ENCODE data around the gene PRODH2. TPM values are rescaled to one million over a fixed set of nuclear protein-coding genes. Genes with fewer than 3 reads are reported as not detected.

Gene PRODH2
- total RNA-seq, 1 donor from 2014 or later = not detected

DNA sequence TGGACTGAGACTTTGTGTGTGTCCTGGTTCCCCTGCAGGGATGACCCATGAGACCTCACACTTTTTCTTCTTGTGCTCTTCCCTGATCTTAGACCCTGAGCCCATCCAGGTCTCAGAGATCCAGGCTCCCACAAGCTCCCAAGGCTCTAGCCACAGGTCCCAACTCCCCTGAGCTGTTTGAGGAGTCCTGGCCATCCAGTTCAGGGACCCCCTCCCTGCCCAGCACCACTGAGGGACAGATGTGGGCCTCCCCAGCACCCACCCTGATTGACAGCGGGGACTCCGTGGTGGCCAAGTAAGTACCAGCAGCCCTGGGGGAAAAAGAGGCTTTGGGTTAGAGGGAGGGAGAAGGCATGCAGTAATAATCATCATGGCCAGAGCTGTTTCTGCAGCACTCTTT, 52.9 kb downstream of the PRODH2 start:
- no peak for DNase-seq (ENCODE audit: low read depth)

DNA sequence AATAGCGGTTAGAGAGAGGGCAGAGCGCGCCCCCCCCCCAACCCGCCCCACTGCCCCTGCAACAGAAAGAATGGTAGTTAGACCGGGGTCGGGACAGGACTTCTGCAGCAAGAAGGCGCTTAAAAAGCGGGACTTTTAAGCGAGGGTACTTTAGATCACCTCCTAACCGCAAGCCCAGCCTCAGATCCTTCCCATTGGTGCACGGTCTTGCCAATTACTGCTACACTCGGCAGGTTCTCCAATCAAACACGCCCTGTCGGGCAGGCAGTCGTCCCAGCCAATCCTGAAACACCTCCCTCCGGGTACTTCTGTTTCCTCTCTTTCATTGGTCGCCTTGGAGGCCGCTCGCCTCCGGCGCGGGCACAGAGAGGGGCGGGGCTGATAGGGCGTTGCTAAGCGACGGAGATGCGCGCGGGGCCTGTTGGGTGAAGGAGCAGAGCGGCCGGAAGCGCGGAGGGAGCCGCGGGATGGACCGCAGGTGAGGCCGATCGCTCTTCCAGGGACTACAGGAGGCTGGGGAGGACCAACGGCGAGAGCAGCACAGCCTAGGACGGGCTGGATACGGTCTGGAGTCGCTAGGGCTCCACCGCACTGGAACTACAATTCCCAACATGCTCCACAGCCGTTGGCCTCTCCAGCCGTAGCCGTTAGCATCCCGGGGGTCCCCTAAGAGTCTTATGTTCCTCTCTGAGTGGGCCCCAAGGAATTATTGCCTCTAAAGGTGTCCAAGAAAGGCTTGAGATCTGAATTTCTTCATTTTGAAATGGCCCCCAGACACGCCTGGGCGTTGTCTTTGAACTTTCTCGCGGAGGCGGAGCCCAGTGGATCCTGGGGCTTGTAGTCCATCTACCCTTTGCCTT, 54.7 kb downstream of the PRODH2 start, which contains the start of gene PROSER3:
Gene PROSER3, plus strand, starts transcription at position 428 of the 860 bp plus-strand sequence. Its CDS starts 40 bp downstream, at position 468.
- peak; percentile 100 for DNase-seq (ENCODE audit: low read depth)

DNA sequence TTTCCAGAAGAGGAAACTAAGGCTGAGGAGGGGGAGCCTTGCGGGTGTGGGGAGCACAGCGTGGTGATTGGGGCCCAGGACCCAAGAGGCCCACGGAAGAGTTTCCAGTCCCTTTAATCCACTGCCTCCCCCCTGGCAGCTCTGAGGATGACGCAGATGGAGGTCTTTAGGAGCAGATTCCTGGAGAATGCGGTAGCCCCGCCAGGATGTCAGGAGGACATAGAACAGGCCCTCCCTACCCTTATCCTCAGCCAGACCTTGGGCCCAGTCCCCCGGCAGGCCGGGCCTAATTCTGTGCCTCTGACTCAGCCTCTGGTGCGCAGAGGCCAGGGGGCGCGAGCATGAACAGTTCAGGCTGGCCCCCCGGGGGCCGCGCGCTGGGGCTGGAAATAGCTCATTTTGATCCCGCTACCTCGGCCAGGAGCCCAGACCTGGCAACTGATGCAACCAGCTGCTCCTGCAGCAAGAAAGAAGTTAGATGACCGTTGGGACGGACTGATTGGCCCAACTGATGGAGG, 55.4 kb downstream of the PRODH2 start:
- peak; percentile 91 for DNase-seq (ENCODE audit: low read depth)

DNA sequence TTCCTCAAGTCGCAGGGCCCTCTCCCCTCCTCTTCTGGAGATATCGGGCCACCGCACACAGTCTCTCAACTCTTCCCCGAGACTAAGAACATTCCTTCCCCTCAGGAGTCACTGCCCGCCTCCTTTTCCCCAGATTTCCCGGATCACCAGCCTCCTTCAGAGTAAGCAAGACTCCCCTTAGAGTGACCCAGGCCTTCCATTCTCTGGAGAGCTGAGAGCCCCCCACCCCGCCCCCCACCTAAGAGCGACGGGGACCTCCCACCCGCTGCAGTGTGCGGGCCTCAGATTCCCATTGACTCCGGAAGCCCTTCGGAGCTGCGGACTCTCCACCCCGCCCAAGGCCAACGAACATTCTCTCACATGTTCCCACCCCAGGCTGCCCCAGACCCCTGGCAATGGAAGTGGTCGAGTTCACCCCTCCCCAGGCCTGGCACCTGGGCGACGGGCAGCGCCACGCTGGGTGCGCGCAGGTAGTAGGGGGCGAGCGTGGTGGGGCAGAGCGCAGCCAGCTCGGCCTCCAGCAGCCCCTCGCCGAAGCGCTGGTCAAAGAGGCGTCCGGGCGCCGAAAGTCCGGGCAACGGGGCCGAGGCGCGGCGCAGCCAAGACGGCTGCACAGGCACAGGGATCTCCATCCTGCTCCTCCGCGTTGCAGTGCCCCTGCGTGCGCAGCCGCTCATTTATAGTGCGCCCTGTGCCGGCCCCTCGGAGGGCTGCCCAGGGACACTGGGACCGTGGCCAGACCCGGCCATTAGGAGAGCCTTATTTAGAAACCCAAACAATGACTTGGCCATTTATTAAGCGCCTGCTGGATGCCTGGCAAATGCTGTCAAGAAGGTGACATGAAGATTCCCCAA, 56.0 kb downstream of the PRODH2 start, which contains the start of gene HSPB6:
Gene HSPB6, minus strand, starts transcription at position 653 of the 854 bp plus-strand sequence. Its CDS starts 21 bp downstream, at position 632.
- no peak for DNase-seq (ENCODE audit: low read depth)

DNA sequence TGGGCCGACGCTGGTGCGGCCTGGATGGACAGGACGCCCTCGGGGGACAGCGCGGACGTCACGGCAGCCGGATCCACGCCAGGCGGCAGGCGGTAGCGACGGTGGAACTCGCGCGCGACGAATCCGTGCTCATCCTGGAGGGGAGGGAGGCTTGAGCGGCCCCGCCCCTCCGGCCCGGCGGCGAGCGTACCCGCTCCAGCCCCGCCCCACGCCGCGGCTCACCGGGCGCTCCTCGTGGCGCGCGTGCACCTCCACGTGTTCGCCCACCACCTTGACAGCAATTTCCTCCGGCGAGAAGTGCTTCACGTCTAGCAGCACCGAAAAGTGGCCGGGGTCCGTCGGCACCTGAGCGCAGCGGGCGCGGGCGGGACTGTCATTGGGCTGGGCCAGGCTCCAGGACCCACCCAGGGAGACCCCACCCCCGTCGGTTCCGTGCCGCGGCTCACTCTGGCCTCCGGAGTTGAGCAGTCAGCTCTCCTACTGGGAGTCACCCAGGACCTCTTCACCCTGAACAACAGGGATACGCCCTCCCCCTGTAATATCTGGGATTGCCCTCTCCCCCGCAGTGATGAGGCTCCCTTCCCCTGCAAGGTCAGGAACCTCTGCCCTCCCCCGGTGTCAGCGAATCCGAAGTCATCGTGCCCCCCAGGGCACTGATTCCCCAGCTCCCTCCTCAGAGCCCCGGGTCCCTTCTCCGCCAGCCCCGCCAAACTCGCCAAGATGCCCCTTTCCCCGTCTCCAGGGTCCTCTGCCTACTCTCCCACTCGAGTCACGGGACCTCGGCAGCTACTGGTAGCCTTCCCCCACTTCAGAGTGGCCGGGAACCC, 56.9 kb downstream of the PRODH2 start:
- DNase-seq (ENCODE audit: low read depth) = no peak

DNA sequence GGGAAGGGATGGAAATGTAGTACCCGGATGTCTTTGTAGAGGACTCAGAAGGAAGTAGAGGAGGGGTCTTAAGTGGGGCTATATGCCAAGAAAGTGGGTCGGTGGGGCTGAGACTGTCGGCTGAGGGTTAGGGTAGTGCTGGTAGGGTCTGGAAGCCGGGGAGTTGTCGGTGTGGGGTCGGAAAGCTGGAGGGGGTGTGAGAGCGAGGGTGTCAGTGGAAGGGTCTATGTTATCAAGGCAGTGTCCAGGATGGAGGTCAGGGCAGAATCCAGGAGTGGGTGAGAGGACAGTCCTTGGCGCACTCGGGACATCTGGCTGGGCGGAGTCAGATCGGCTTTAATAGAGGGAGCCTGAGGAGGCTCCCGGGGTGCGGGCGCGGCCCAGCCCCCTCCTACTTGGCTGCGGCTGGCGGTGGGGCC, 57.5 kb downstream of the PRODH2 start:
- no peak for DNase-seq (ENCODE audit: low read depth)

DNA sequence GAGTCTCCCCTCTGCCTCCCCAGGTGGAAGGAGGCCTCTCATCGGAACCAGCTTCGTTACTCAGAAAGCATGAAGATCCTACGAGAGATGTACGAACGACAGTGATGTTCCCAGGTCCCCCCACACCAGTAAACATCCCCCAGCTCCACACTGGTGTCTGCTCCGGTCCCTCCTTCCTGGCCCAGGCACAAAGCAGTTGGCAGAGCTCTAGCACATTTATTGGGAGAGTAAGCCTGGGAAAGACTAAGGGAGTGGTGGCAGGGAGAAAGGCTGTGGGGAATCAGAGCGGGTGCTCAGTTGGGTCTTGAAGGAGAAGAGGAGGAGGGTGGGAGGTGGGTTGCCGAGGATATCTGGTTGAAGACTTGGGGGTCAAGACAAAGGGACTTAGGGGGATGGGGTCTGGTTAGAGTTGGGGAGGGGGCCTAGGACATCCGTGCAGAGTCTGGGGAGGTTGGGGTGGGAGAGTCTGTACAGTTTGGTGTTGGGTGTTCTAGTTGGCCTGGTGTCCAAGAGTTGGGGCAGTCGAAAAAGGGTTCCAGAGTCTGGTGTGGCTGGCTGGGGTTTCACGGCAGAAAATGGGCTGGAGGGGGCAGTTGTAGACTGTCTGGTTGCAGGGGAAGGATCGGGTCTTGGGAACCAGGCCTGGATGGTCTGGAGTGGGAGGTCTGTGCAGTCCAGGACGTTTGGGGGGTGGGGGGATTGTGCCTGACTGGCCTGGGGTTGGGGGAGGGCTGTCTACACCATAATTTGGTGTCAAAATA, 58.1 kb downstream of the PRODH2 start:
- DNase-seq (ENCODE audit: low read depth) = no peak

DNA sequence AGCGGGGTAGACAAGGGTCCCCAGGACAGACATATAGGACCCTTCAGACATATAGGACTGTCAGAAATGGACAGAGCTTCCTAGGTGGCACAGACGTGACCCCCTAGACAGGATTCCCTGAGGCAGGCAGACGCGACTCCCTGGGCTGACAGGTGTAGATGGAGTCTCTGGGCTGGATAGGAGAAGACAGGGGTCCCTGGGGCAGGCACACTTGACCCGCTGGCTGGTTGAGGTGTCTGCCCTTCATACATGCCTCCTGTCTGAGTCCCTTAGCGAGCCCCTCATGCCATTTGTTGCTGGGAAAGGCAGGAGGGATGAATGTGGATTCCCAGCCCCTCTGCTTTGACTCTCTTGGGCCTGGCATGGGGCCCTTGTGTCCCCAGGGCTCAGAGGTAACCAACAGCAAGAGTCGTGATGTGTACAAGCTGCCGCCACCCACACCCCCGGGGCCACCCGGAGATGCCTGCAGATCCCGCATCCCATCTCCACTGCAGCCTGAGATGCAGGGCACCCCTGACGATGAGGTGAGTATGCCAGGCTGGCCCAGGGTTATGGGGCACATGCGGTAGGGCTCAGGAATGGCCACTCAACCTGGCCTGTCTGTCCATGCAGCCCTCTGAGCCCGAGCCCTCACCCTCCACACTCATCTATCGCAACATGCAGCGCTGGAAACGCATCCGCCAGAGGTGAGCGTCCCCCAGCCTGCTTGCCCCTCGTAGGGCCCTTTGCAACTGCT, 58.8 kb downstream of the PRODH2 start:
- DNase-seq (ENCODE audit: low read depth) = no peak

DNA sequence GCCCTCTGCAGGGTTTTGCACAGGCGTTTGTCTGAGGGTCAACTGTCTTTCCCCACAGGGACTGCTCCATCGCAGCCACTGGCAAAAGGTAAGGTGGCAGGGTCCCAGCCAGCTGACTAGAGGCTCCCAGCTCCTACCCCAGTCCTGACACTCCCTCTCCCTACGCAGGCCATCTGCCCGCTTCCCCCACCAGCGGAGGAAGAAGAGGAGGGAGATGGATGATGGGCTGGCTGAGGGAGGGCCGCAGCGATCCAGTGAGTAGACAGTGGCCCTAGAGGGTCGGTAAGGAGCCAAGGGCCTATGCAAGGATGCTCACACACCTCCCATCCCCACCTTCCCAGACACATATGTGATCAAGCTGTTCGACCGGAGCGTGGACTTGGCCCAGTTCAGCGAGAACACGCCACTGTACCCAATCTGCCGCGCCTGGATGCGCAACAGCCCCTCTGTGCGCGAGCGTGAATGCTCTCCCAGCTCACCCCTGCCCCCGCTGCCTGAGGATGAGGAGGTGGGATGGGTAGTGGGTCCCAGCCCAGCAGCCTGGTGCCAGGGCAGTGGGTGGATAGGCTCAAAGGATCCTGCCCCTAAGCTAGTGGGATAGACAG, 59.8 kb downstream of the PRODH2 start:
- no peak for DNase-seq (ENCODE audit: low read depth)

DNA sequence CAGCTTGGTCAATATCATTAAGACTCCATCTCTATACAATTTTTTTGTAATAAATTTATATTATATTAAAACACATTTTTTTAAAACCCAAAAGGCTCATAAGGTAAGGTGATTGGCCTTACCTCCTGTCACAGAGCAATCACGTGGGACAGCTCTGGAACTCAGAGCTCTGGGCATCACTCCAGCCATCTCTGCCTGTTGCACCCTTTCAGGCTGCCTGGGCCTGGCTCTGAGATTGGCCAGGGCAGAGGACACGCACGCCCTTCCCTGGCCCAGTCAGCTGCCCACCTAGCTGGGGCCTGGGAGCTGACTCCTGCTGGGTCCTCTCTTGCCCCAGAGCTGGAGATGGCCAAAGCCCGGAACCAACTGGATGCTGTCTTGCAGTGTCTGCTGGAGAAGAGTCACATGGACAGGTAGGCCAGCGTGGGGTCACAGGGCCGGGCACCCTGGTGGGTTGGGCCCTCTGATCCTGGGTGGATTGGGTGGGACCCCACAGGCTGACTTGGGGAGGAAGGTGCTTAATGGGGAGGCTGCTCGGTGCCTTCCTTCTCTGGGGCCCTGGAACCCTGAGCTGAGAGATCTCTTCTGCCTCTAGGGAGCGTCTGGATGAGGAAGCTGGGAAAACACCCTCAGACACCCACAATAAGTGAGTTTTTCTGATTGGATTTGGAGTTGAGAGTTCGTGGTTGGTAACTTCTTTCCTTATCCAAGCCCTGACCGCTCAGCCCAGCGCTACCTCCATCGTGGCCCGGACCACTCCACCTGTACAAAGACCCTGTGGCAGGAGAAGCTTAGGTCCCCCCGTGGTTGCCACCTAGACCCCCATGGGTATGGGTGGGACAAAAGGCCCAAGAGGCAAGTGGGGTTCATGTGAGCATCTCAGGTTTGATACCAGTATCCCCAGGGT, 60.6 kb downstream of the PRODH2 start:
- no peak for DNase-seq (ENCODE audit: low read depth)

DNA sequence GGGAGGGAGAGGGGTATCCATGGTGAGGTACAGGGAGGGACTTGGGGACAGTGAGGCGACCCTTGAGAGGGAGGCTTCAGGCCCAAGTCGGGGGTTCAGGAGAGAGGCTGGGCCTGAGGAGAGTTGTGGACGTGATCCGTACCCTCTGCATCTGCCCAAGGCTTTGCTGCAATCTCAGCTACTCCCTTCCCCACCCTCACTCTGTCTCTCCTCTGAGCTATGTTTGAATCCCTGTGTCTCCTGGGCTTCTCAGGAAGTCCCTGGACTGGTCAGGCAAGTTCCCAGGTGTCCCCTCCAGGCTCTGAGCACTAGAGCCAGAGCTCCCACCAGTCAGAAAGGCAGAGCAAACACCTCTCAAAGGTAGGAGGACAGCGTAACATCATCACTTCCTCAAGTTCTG, 62.5 kb downstream of the PRODH2 start:
- DNase-seq (ENCODE audit: low read depth) = no peak

Other genes starting within 250 kb of the PRODH2 start
- not detected in 2 replicates for gene ATP4A, start 249.2 kb downstream of the PRODH2 start, total RNA-seq
- gene PMIS2, start 226.7 kb downstream of the PRODH2 start, total RNA-seq = not detected in 2 replicates
- 4.8 and 6.5 TPM in 2 replicates for gene HAUS5, start 200.1 kb downstream of the PRODH2 start, total RNA-seq
- 68.9 and 72.6 TPM in 2 replicates for gene RBM42, start 183.8 kb downstream of the PRODH2 start, total RNA-seq
- gene ETV2, start 171.1 kb downstream of the PRODH2 start, total RNA-seq = not detected in 2 replicates
- 513 and 547 TPM in 2 replicates for gene COX6B1, start 164.5 kb downstream of the PRODH2 start, total RNA-seq
- not detected in 2 replicates for gene UPK1A, start 146.3 kb downstream of the PRODH2 start, total RNA-seq
- gene ZBTB32, start 108.3 kb downstream of the PRODH2 start, total RNA-seq = 0.11 TPM in 1 of 2 replicates, not detected in the other
- 11.1 and 11.2 TPM in 2 replicates for gene KMT2B, start 94.8 kb downstream of the PRODH2 start, total RNA-seq
- 1.8 and 4.8 TPM in 2 replicates for gene IGFLR1, start 70.4 kb downstream of the PRODH2 start, total RNA-seq
- 9.7 and 12.0 TPM in 2 replicates for gene U2AF1L4, start 67.4 kb downstream of the PRODH2 start, total RNA-seq
- 32.5 and 32.8 TPM in 2 replicates for gene PSENEN, start 67.2 kb downstream of the PRODH2 start, total RNA-seq
- 10.6 and 18.1 TPM in 2 replicates for gene LIN37, start 64.3 kb downstream of the PRODH2 start, total RNA-seq
- 0.21 and 0.37 TPM in 2 replicates for gene HSPB6, start 55.8 kb downstream of the PRODH2 start, total RNA-seq
- 3.2 and 3.6 TPM in 2 replicates for gene PROSER3, start 54.7 kb downstream of the PRODH2 start, total RNA-seq
- gene ARHGAP33, start 37.3 kb downstream of the PRODH2 start, total RNA-seq = 1.5 and 3.8 TPM in 2 replicates
- not detected in 2 replicates for gene NPHS1, start 39.7 kb upstream of the PRODH2 start, total RNA-seq
- not detected in 2 replicates for gene KIRREL2, start 44.1 kb upstream of the PRODH2 start, total RNA-seq
- 10.4 and 30.5 TPM in 2 replicates for gene APLP1, start 55.7 kb upstream of the PRODH2 start, total RNA-seq
- gene NFKBID, start 87.7 kb upstream of the PRODH2 start, total RNA-seq = 1.2 and 2.2 TPM in 2 replicates
- not detected in 2 replicates for gene HCST, start 89.7 kb upstream of the PRODH2 start, total RNA-seq
- not detected in 2 replicates for gene TYROBP, start 95.5 kb upstream of the PRODH2 start, total RNA-seq
- 5.3 and 8.3 TPM in 2 replicates for gene LRFN3, start 123.5 kb upstream of the PRODH2 start, total RNA-seq
- 30.2 and 48.0 TPM in 2 replicates for gene SDHAF1, start 182.3 kb upstream of the PRODH2 start, total RNA-seq
- gene SYNE4, start 196.0 kb upstream of the PRODH2 start, total RNA-seq = not detected in 2 replicates
- gene ALKBH6, start 201.4 kb upstream of the PRODH2 start, total RNA-seq = 18.2 and 33.9 TPM in 2 replicates
- 4.9 and 7.6 TPM in 2 replicates for gene CLIP3, start 220.0 kb upstream of the PRODH2 start, total RNA-seq
- 14.4 and 16.0 TPM in 2 replicates for gene THAP8, start 241.4 kb upstream of the PRODH2 start, total RNA-seq
- gene WDR62, start 242.1 kb upstream of the PRODH2 start, total RNA-seq = 1.6 and 5.3 TPM in 2 replicates

Measured in myocyte (in vitro differentiated cells).